ENCODE data around the gene ADI1.

Gene ADI1

GRCh38 chr2:3534251-3534814 is 15.0 kb upstream of the ADI1 start:
- no peak for TF ChIP-seq CTCF (IDR thresholded peaks at IDR 0.05; ENCODE audit: insufficient read depth, low read length, poor library complexity, severe bottlenecking)
- Histone ChIP-seq H3K4me3 (replicated peaks; ENCODE audit: low read depth, low read length) (no peak overlapping the region), H3K36me3 (ENCODE audit: control insufficient read depth, insufficient read depth, low read length) (no peaks in the 10 kb centered on the region), H3K27me3 (replicated peaks; ENCODE audit: control insufficient read depth, insufficient read depth, low read length) (no peaks in the 10 kb centered on the region)
- no peak for DNase-seq (ENCODE audit: extremely low read depth, insufficient read length)

GRCh38 chr2:3533836-3534235 is 14.5 kb upstream of the ADI1 start:
- no peak for DNase-seq (ENCODE audit: extremely low read depth, insufficient read length)
- no peak overlapping the region for H3K4me3 ChIP-seq (replicated peaks; ENCODE audit: low read depth, low read length)
- no peaks in the 10 kb centered on the region for H3K27me3 ChIP-seq (replicated peaks; ENCODE audit: control insufficient read depth, insufficient read depth, low read length)
- no peaks in the 10 kb centered on the region for H3K36me3 ChIP-seq (ENCODE audit: control insufficient read depth, insufficient read depth, low read length)
- no peak for TF ChIP-seq CTCF (IDR thresholded peaks at IDR 0.05; ENCODE audit: insufficient read depth, low read length, poor library complexity, severe bottlenecking)

- DNase-seq (ENCODE audit: extremely low read depth, insufficient read length) = no peak
- Histone ChIP-seq H3K36me3 (ENCODE audit: control insufficient read depth, insufficient read depth, low read length) (no peaks in the 10 kb centered on the region), H3K27me3 (replicated peaks; ENCODE audit: control insufficient read depth, insufficient read depth, low read length) (no peaks in the 10 kb centered on the region), H3K4me3 (replicated peaks; ENCODE audit: low read depth, low read length) (no peak overlapping the region)
- no peak for TF ChIP-seq CTCF (IDR thresholded peaks at IDR 0.05; ENCODE audit: insufficient read depth, low read length, poor library complexity, severe bottlenecking)
These were observed 13.6 kb upstream of the ADI1 start for GRCh38 chr2:3532941-3533340.

GRCh38 chr2:3529316-3530025 is 10.1 kb upstream of the ADI1 start:
- no peak for TF ChIP-seq CTCF (IDR thresholded peaks at IDR 0.05; ENCODE audit: insufficient read depth, low read length, poor library complexity, severe bottlenecking)
- Histone ChIP-seq H3K36me3 (ENCODE audit: control insufficient read depth, insufficient read depth, low read length) (no peaks in the 10 kb centered on the region), H3K27me3 (replicated peaks; ENCODE audit: control insufficient read depth, insufficient read depth, low read length) (no peaks in the 10 kb centered on the region), H3K4me3 (replicated peaks; ENCODE audit: low read depth, low read length) (no peak overlapping the region)
- no peak for DNase-seq (ENCODE audit: extremely low read depth, insufficient read length)

- no peak for DNase-seq (ENCODE audit: extremely low read depth, insufficient read length)
- TF ChIP-seq CTCF (IDR thresholded peaks at IDR 0.05; ENCODE audit: insufficient read depth, low read length, poor library complexity, severe bottlenecking) = no peak
- H3K27me3 ChIP-seq (replicated peaks; ENCODE audit: control insufficient read depth, insufficient read depth, low read length) = no peaks in the 10 kb centered on the region
- no peak overlapping the region for H3K4me3 ChIP-seq (replicated peaks; ENCODE audit: low read depth, low read length)
- no peaks in the 10 kb centered on the region for H3K36me3 ChIP-seq (ENCODE audit: control insufficient read depth, insufficient read depth, low read length)
These were observed 8.8 kb upstream of the ADI1 start for GRCh38 chr2:3527886-3528785.
